K562 (cell line): Measurements from ENCODE around the gene CLEC2B. TPM values are rescaled to one million over a fixed set of nuclear protein-coding genes. Genes with fewer than 3 reads are reported as not detected.
A peak's percentile ranks its signal among the peaks of the same experiment; 100 is the strongest.

Source experiments
- CXXC5 ChIP-seq: fragments of 250-450 bp; sonication (Bioruptor Pico); IDR thresholded peaks from 2 replicates; pipeline ENCODE4 v1.8.0; 2022; ENCODE audit warnings: inconsistent platforms, mild to moderate bottlenecking, moderate library complexity
- DPF2 ChIP-seq: fragments of 450-650 bp; IDR thresholded peaks from 2 replicates; pipeline ENCODE4 v1.6.1; 2016
- FOS ChIP-seq: IDR thresholded peaks from 3 replicates; pipeline ENCODE4 v1.6.1; 2011; ENCODE audit not compliant: insufficient read length; ENCODE audit errors: extremely low read depth
- FOSL1 ChIP-seq: fragments of 200-800 bp; sonication (Bioruptor generic); conservative IDR thresholded peaks from 2 replicates; pipeline ENCODE4 v1.6.1; 2016; ENCODE audit warnings: missing genetic modification characterization, missing compliant biosample characterization
- FOXJ3 ChIP-seq: sonication (generic); formaldehyde crosslinking; IDR thresholded peaks from 2 replicates; pipeline ENCODE4 v1.4.0; 2020; ENCODE audit warnings: mild to moderate bottlenecking, missing genetic modification reagents
- HBP1 ChIP-seq: fragments of 450-650 bp; formaldehyde crosslinking; IDR thresholded peaks from 2 replicates; pipeline ENCODE4 v1.4.0; 2022; ENCODE audit warnings: missing genetic modification characterization
- KLF16 ChIP-seq: IDR thresholded peaks from 2 replicates; pipeline ENCODE4 v1.6.1; 2016; ENCODE audit warnings: antibody characterized with exemption
- MITF ChIP-seq: IDR thresholded peaks from 2 replicates; pipeline ENCODE4 v1.6.1; 2014; ENCODE audit warnings: antibody characterized with exemption
- NFE2L1 ChIP-seq: fragments of 450-650 bp; IDR thresholded peaks from 2 replicates; pipeline ENCODE4 v1.6.1; 2016; ENCODE audit warnings: missing genetic modification characterization, low read depth, mild to moderate bottlenecking, missing compliant biosample characterization, moderate library complexity, borderline replicate concordance
- NRF1 ChIP-seq, 2 experiments: fragments of 450-650 bp; IDR thresholded peaks in 1 of 2; conservative IDR thresholded peaks in 1 of 2; 2 replicates each; pipeline ENCODE4 v1.6.1; 2014; ENCODE audit warnings: mild to moderate bottlenecking in 2 of 2
- OTX1 ChIP-seq: fragments of 450-650 bp; formaldehyde crosslinking; IDR thresholded peaks from 2 replicates; pipeline ENCODE4 v1.4.0; 2022; ENCODE audit warnings: mild to moderate bottlenecking
- PHB2 ChIP-seq: fragments of 450-650 bp; IDR thresholded peaks from 2 replicates; pipeline ENCODE4 v1.6.1; 2017; ENCODE audit warnings: low read depth
- POLR3G ChIP-seq: IDR thresholded peaks from 2 replicates; pipeline ENCODE4 v1.6.1; 2011; ENCODE audit not compliant: insufficient read length, insufficient replicate concordance; ENCODE audit errors: extremely low read depth
- SPI1 ChIP-seq: IDR thresholded peaks from 2 replicates; pipeline ENCODE4 v1.6.1; 2011; ENCODE audit warnings: low read depth, low read length, control low read depth, borderline replicate concordance
- TEAD4 ChIP-seq, 2 experiments: sonication (generic) in 1 of 2; formaldehyde crosslinking in 1 of 2; IDR thresholded peaks; 2 replicates each; pipeline versions ENCODE4 v1.6.1 to v1.8.0; 2012 to 2022; ENCODE audit warnings: borderline replicate concordance in 1 of 2, inconsistent platforms in 1 of 2, low read length in 1 of 2, mild to moderate bottlenecking in 1 of 2, missing genetic modification reagents in 1 of 2
- TRIM24 ChIP-seq, 2 experiments: fragments of 450-650 bp; IDR thresholded peaks; 2 replicates each; pipeline ENCODE4 v1.6.1; 2016
- ZBTB2 ChIP-seq: fragments of 450-650 bp; IDR thresholded peaks from 2 replicates; pipeline ENCODE4 v1.6.1; 2016; ENCODE audit warnings: antibody characterized with exemption
- ZNF184 ChIP-seq: sonication (generic); formaldehyde crosslinking; IDR thresholded peaks from 2 replicates; pipeline ENCODE4 v1.5.0; 2020; ENCODE audit warnings: missing genetic modification reagents
- ZNF253 ChIP-seq: fragments of 250-450 bp; sonication (Bioruptor Pico); conservative IDR thresholded peaks from 2 replicates; pipeline ENCODE4 v1.6.1; 2021; ENCODE audit warnings: mild to moderate bottlenecking
- ZNF3 ChIP-seq: fragments of 250-450 bp; sonication (Bioruptor Pico); IDR thresholded peaks from 2 replicates; pipeline ENCODE4 v1.5.0; 2021; ENCODE audit warnings: mild to moderate bottlenecking, moderate library complexity
- ZNF444 ChIP-seq: fragments of 250-450 bp; sonication (Bioruptor Pico); IDR thresholded peaks from 2 replicates; pipeline ENCODE4 v1.4.0; 2020; ENCODE audit warnings: mild to moderate bottlenecking, moderate library complexity
- polyA plus RNA-seq, 8 experiments: library from polyadenylated mRNA; depleted of rRNA in 4 of 8; stranded (reverse) in 5 of 8; unstranded in 3 of 8; fragments of >200 nt; fragmentation: Nextera tagmentation in 2 of 8; fragmentation: Illumina TruSeq in 1 of 8; extraction: Ambion mirVana in 2 of 8; extraction: Trizol in 1 of 8; gene quantifications; 2 replicates each; pipeline versions ENCODE4 v1.2.1 to v1.2.3, GENCODE V29; 2011 to 2014; ENCODE audit warnings: inconsistent platforms in 1 of 8, missing spikeins in 1 of 8
- total RNA-seq, 7 experiments: library from RNA; depleted of rRNA in 6 of 7; stranded (reverse); fragments of >200 nt in 6 of 7; fragmentation: Illumina TruSeq in 2 of 7; extraction: Trizol in 2 of 7; gene quantifications; 2 replicates each; pipeline versions ENCODE4 v1.2.1 to v1.2.3, GENCODE V29; 2011 to 2021; ENCODE audit warnings: low replicate concordance in 1 of 7
- TF ChIP-seq, protein P1 (sequence below), 2 experiments: fragments of 450-650 bp in 1 of 2; sonication (generic) in 1 of 2; formaldehyde crosslinking; conservative IDR thresholded peaks; 2 replicates each; pipeline versions ENCODE4 v1.4.0 to v1.8.1; 2020 to 2022; ENCODE audit warnings: mild to moderate bottlenecking in 1 of 2, missing genetic modification reagents in 1 of 2
- TF ChIP-seq, protein P2 (sequence below): fragments of 200-800 bp; sonication (Bioruptor generic); IDR thresholded peaks from 2 replicates; pipeline ENCODE4 v1.6.1; 2017; ENCODE audit warnings: missing genetic modification characterization, missing compliant biosample characterization

The CLEC2B gene
- total and polyA plus RNA-seq, 9 of the 15 experiments (the other 6 are each of a cell fraction or from before 2014, with no cell fraction given), result 1.3 to 5.9 (median 2.9) TPM

- TF ChIP-seq, protein P1, sequence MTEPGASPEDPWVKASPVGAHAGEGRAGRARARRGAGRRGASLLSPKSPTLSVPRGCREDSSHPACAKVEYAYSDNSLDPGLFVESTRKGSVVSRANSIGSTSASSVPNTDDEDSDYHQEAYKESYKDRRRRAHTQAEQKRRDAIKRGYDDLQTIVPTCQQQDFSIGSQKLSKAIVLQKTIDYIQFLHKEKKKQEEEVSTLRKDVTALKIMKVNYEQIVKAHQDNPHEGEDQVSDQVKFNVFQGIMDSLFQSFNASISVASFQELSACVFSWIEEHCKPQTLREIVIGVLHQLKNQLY (CRISPR knock-in tag; conservative IDR thresholded peaks at IDR 0.05), result no peak
- TF ChIP-seq PHB2, result 0 out of 2 replicates have a peak, but pooled peaks have one; percentile 20
- TF ChIP-seq MITF, result no peak
- peak; percentile 38; the same call in 1 of the 2 replicates for TF ChIP-seq CXXC5 (CRISPR knock-in tag)
- TF ChIP-seq FOSL1 (tag), result 0 out of 2 replicates have a peak, but pooled peaks have one; percentile 32
- TF ChIP-seq ZBTB2, result no peak
- TF ChIP-seq TRIM24 (IDR thresholded peaks at IDR 0.05), result peak; percentile 62 to 72; a peak in 3 of 4 replicates
- no peak for TF ChIP-seq ZNF253 (CRISPR knock-in tag)
- TF ChIP-seq SPI1, result no peak
- peak; percentile 86 for TF ChIP-seq DPF2
- TF ChIP-seq NRF1 (conservative IDR thresholded peaks at IDR 0.05 in 1 of 2, IDR thresholded peaks at IDR 0.05 in 1 of 2), result no peak
- peak; percentile 89 for TF ChIP-seq TEAD4 (IDR thresholded peaks at IDR 0.05; ENCODE audit: low read length)
- no peak for TF ChIP-seq TEAD4 (CRISPR knock-in tag; IDR thresholded peaks at IDR 0.05; ENCODE audit: borderline replicate concordance)
- TF ChIP-seq, protein P2, sequence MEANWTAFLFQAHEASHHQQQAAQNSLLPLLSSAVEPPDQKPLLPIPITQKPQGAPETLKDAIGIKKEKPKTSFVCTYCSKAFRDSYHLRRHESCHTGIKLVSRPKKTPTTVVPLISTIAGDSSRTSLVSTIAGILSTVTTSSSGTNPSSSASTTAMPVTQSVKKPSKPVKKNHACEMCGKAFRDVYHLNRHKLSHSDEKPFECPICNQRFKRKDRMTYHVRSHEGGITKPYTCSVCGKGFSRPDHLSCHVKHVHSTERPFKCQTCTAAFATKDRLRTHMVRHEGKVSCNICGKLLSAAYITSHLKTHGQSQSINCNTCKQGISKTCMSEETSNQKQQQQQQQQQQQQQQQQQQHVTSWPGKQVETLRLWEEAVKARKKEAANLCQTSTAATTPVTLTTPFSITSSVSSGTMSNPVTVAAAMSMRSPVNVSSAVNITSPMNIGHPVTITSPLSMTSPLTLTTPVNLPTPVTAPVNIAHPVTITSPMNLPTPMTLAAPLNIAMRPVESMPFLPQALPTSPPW (CRISPR knock-in tag), result no peak
- no peak for TF ChIP-seq NFE2L1 (tag)
- no peak for TF ChIP-seq ZNF3 (CRISPR knock-in tag)
- no peak for TF ChIP-seq FOS
- TF ChIP-seq HBP1 (CRISPR knock-in tag), result no peak
- TF ChIP-seq OTX1 (CRISPR knock-in tag), result no peak
- no peak for TF ChIP-seq ZNF184 (CRISPR knock-in tag)
- TF ChIP-seq FOXJ3 (CRISPR knock-in tag), result no peak
- no peak for TF ChIP-seq ZNF444
- TF ChIP-seq KLF16, result peak; percentile 58; the same call in 1 of the 2 replicates
- TF ChIP-seq POLR3G, result no peak
Measured at GRCh38 chr12:9895215-9895971, 26.2 kb upstream of the CLEC2B start (continued).
